Measurements from ENCODE around the gene HPD.

The HPD gene

GRCh38 chr12:121797937-121798786, 60.5 kb downstream of the HPD start:
- H3K4ac ChIP-seq (ENCODE audit: low read length), result no peak overlapping the region
- no peak overlapping the region for H3K23ac ChIP-seq (ENCODE audit: low read depth, low read length, poor library complexity)
- peak overlapping the region; percentile 4 for H2BK120ac ChIP-seq (ENCODE audit: low read depth, low read length)
- peaks cover 19 to 51% of the 10 kb centered on the region in 2 donors for H3K36me3 ChIP-seq (replicated peaks in 1 of 2; ENCODE audit: control insufficient read depth in 2 of 2, insufficient read depth in 2 of 2, low read length in 2 of 2)
- H3K18ac ChIP-seq (ENCODE audit: low read length), result no peak overlapping the region
- H3K4me2 ChIP-seq (ENCODE audit: insufficient read depth, low read length, poor library complexity, severe bottlenecking), result peak overlapping the region; percentile 29
- peaks cover 27 to 28% of the 10 kb centered on the region in 2 donors for H3K4me1 ChIP-seq (ENCODE audit: control insufficient read depth in 2 of 2, insufficient read depth in 1 of 2, low read depth in 1 of 2, low read length in 2 of 2)
- H3K9me3 ChIP-seq (replicated peaks in 1 of 2; ENCODE audit: control insufficient read depth in 2 of 2, insufficient read depth in 1 of 2, low read depth in 1 of 2, low read length in 2 of 2), result no peaks in the 10 kb centered on the region
- no peak overlapping the region for H2BK12ac ChIP-seq (ENCODE audit: low read length)
- peak overlapping the region; percentile 45 for H2BK5ac ChIP-seq (ENCODE audit: low read length)
- H3K4me3 ChIP-seq (ENCODE audit: low read length in 2 of 2), result no peak overlapping the region
- no peak overlapping the region for H4K8ac ChIP-seq (ENCODE audit: low read depth, low read length)
- peaks cover 0 to 9% (median 2%) of the 10 kb centered on the region in 3 experiments for H3K27me3 ChIP-seq (ENCODE audit: control insufficient read depth in 3 of 3, insufficient read depth in 3 of 3, low read depth in 1 of 3, low read length in 3 of 3)
- no peak overlapping the region for H3K14ac ChIP-seq (ENCODE audit: low read length)
- no peak overlapping the region for H2BK15ac ChIP-seq (ENCODE audit: low read length)
- peaks cover 14% of the 10 kb centered on the region for H3K79me1 ChIP-seq (ENCODE audit: low read depth, low read length)
- no peak overlapping the region for H4K91ac ChIP-seq (ENCODE audit: low read depth, low read length, poor library complexity)
- WGBS, 2 donors (ENCODE audit: extremely low coverage in 2 of 2, insufficient read length in 2 of 2, insufficient replicate concordance in 1 of 2), result no CpG with 5 or more reads among the region's 19 CpGs
- H3K9ac ChIP-seq (ENCODE audit: low read depth, low read length, poor library complexity), result no peak overlapping the region
- H2AFZ ChIP-seq (ENCODE audit: low read length), result no peak overlapping the region
- DNase-seq (ENCODE audit: low spot score), result no peak
- H2AK5ac ChIP-seq (ENCODE audit: low read depth, low read length), result peak overlapping the region; percentile 17
- peak overlapping the region; percentile 33 for H3K27ac ChIP-seq (replicated peaks; ENCODE audit: low read length)

- H3K4me3 ChIP-seq (ENCODE audit: low read length in 2 of 2), result peak overlapping the region in 1 of 2 donors; percentile 56
- no peak overlapping the region for H4K91ac ChIP-seq (ENCODE audit: low read depth, low read length, poor library complexity)
- no peak overlapping the region for H3K27ac ChIP-seq (replicated peaks; ENCODE audit: low read length)
- H3K4me1 ChIP-seq (ENCODE audit: control insufficient read depth in 2 of 2, insufficient read depth in 1 of 2, low read depth in 1 of 2, low read length in 2 of 2), result peaks cover 27 to 30% of the 10 kb centered on the region in 2 donors
- no peak overlapping the region for H2AFZ ChIP-seq (ENCODE audit: low read length)
- H4K8ac ChIP-seq (ENCODE audit: low read depth, low read length), result no peak overlapping the region
- peaks cover 14% of the 10 kb centered on the region for H3K79me1 ChIP-seq (ENCODE audit: low read depth, low read length)
- H3K14ac ChIP-seq (ENCODE audit: low read length), result no peak overlapping the region
- DNase-seq (ENCODE audit: low spot score), result peak; percentile 71
- H2BK15ac ChIP-seq (ENCODE audit: low read length), result no peak overlapping the region
- H3K4ac ChIP-seq (ENCODE audit: low read length), result no peak overlapping the region
- H2BK120ac ChIP-seq (ENCODE audit: low read depth, low read length), result no peak overlapping the region
- no peak overlapping the region for H3K9ac ChIP-seq (ENCODE audit: low read depth, low read length, poor library complexity)
- H3K9me3 ChIP-seq (replicated peaks in 1 of 2; ENCODE audit: control insufficient read depth in 2 of 2, insufficient read depth in 1 of 2, low read depth in 1 of 2, low read length in 2 of 2), result no peaks in the 10 kb centered on the region
- peaks cover 19 to 51% of the 10 kb centered on the region in 2 donors for H3K36me3 ChIP-seq (replicated peaks in 1 of 2; ENCODE audit: control insufficient read depth in 2 of 2, insufficient read depth in 2 of 2, low read length in 2 of 2)
- peak overlapping the region; percentile 45 for H2BK5ac ChIP-seq (ENCODE audit: low read length)
- no peak overlapping the region for H2AK5ac ChIP-seq (ENCODE audit: low read depth, low read length)
- peak overlapping the region; percentile 42 for H3K4me2 ChIP-seq (ENCODE audit: insufficient read depth, low read length, poor library complexity, severe bottlenecking)
- H2BK12ac ChIP-seq (ENCODE audit: low read length), result no peak overlapping the region
- H3K18ac ChIP-seq (ENCODE audit: low read length), result no peak overlapping the region
- H3K27me3 ChIP-seq (ENCODE audit: control insufficient read depth in 3 of 3, insufficient read depth in 3 of 3, low read depth in 1 of 3, low read length in 3 of 3), result peaks cover 0 to 19% (median 2%) of the 10 kb centered on the region in 3 experiments
- peak overlapping the region; percentile 74 for H3K23ac ChIP-seq (ENCODE audit: low read depth, low read length, poor library complexity)
- no CpG with 5 or more reads among the region's 39 CpGs for WGBS, 2 donors (ENCODE audit: extremely low coverage in 2 of 2, insufficient read length in 2 of 2, insufficient replicate concordance in 1 of 2)
Observed at GRCh38 chr12:121796855-121797751, 61.6 kb downstream of the HPD start.

- H2BK12ac ChIP-seq (ENCODE audit: low read length), result no peak overlapping the region
- H2BK15ac ChIP-seq (ENCODE audit: low read length), result no peak overlapping the region
- H2AFZ ChIP-seq (ENCODE audit: low read length), result no peak overlapping the region
- H3K18ac ChIP-seq (ENCODE audit: low read length), result no peak overlapping the region
- H3K9ac ChIP-seq (ENCODE audit: low read depth, low read length, poor library complexity), result no peak overlapping the region
- H3K27ac ChIP-seq (replicated peaks; ENCODE audit: low read length), result no peak overlapping the region
- no peak overlapping the region for H3K4me3 ChIP-seq (ENCODE audit: low read length in 2 of 2)
- peaks cover 19 to 44% of the 10 kb centered on the region in 2 donors for H3K36me3 ChIP-seq (replicated peaks in 1 of 2; ENCODE audit: control insufficient read depth in 2 of 2, insufficient read depth in 2 of 2, low read length in 2 of 2)
- H2BK5ac ChIP-seq (ENCODE audit: low read length), result no peak overlapping the region
- H3K4me2 ChIP-seq (ENCODE audit: insufficient read depth, low read length, poor library complexity, severe bottlenecking), result no peak overlapping the region
- H2BK120ac ChIP-seq (ENCODE audit: low read depth, low read length), result no peak overlapping the region
- no peak overlapping the region for H3K4ac ChIP-seq (ENCODE audit: low read length)
- no peak overlapping the region for H4K8ac ChIP-seq (ENCODE audit: low read depth, low read length)
- peaks cover 0 to 19% (median 2%) of the 10 kb centered on the region in 3 experiments for H3K27me3 ChIP-seq (ENCODE audit: control insufficient read depth in 3 of 3, insufficient read depth in 3 of 3, low read depth in 1 of 3, low read length in 3 of 3)
- peak overlapping the region; percentile 76 for H3K23ac ChIP-seq (ENCODE audit: low read depth, low read length, poor library complexity)
- H4K91ac ChIP-seq (ENCODE audit: low read depth, low read length, poor library complexity), result no peak overlapping the region
- H3K14ac ChIP-seq (ENCODE audit: low read length), result no peak overlapping the region
- H3K79me1 ChIP-seq (ENCODE audit: low read depth, low read length), result peaks cover 14% of the 10 kb centered on the region
- WGBS, 2 donors (ENCODE audit: extremely low coverage in 2 of 2, insufficient read length in 2 of 2, insufficient replicate concordance in 1 of 2), result no CpG with 5 or more reads among the region's 15 CpGs
- no peak overlapping the region for H2AK5ac ChIP-seq (ENCODE audit: low read depth, low read length)
- H3K9me3 ChIP-seq (replicated peaks in 1 of 2; ENCODE audit: control insufficient read depth in 2 of 2, insufficient read depth in 1 of 2, low read depth in 1 of 2, low read length in 2 of 2), result no peaks in the 10 kb centered on the region
- H3K4me1 ChIP-seq (ENCODE audit: control insufficient read depth in 2 of 2, insufficient read depth in 1 of 2, low read depth in 1 of 2, low read length in 2 of 2), result peaks cover 25 to 30% of the 10 kb centered on the region in 2 donors
- peak; percentile 82 for DNase-seq (ENCODE audit: low spot score)
Observed at GRCh38 chr12:121795034-121795968, 63.4 kb downstream of the HPD start.
